K562 (cell line): ENCODE measurements around the gene PPP1R14C. TPM values are rescaled to one million over a fixed set of nuclear protein-coding genes. Genes with fewer than 3 reads are reported as not detected.
A peak's percentile ranks its signal among the peaks of the same experiment; 100 is the strongest.

Experiments
- ATAC-seq: fragments of 200-7000 bp; cut with Tn5 transposase; 3 replicates; pipeline ENCODE4 v1.9.1; 2020; ENCODE audit warnings: moderate library complexity
- Bru-seq: library from RNA; stranded (reverse); fragments of 400-500 nt; gene quantifications from one replicate; lab custom pipeline; 2021; lab: Mats Ljungman, UMichigan
- BruChase-seq, 2 experiments: library from RNA; stranded (reverse); fragments of 400-500 nt; gene quantifications; one replicate each; lab custom pipeline; 2021; lab: Mats Ljungman, UMichigan
- BruUV-seq: library from RNA; stranded (reverse); fragments of 400-500 nt; replicated peaks from 2 replicates; lab custom pipeline; 2021; lab: Mats Ljungman, UMichigan
- CTCF ChIA-PET: fragments of 300-600 bp; formaldehyde crosslinking; extraction: SDS; loops from one replicate; lab custom pipeline; 2021; ENCODE audit warnings: low intra/inter-chr PET ratio; lab: Yijun Ruan, JAX
- POLR2A ChIA-PET: fragments of 300-600, 350-650 bp; sonication (Branson Sonifier 250); formaldehyde crosslinking; extraction: SDS; loops from one replicate; lab custom pipeline; 2021; ENCODE audit warnings: antibody characterized with exemption, inconsistent platforms; lab: Yijun Ruan, JAX
- DNase-seq, 4 experiments: peaks; one replicate each; pipeline versions ENCODE4 v3.0.0 to v3.0.0-alpha.2; 2011 to 2018; ENCODE audit warnings: low spot score in 3 of 4, mixed read lengths in 3 of 4; ENCODE audit errors: extremely low read depth in 1 of 4
- FAIRE-seq: peaks from 2 replicates; lab custom pipeline; 2011; peaks lifted over from hg19 to GRCh38; lab: Jason Lieb, UNC
- H2AFZ ChIP-seq: 2 replicates; pipeline ENCODE4 v1.6.0; 2011; ENCODE audit warnings: low read depth, low read length, control low read depth, inconsistent platforms
- H3K27ac ChIP-seq: fragments of 200-600 bp; 3 replicates; pipeline ENCODE4 v1.8.0; 2011; ENCODE audit warnings: low read depth, mild to moderate bottlenecking, control low read depth, inconsistent platforms, low read length, moderate library complexity, mixed read lengths; ENCODE audit errors: extremely low read depth
- H3K27me3 ChIP-seq, 2 experiments: fragments of 300-600 bp in 1 of 2; 2 replicates in 1 of 2; 3 replicates in 1 of 2; pipeline versions ENCODE4 v1.6.0 to v1.8.0; 2011; ENCODE audit warnings: inconsistent platforms in 2 of 2, low read length in 2 of 2, mild to moderate bottlenecking in 1 of 2, mixed read lengths in 1 of 2, moderate library complexity in 1 of 2; ENCODE audit not compliant: control insufficient read depth in 2 of 2, insufficient read depth in 2 of 2
- H3K36me3 ChIP-seq: fragments of 300-600 bp; 3 replicates; pipeline ENCODE4 v1.8.0; 2011; ENCODE audit warnings: mild to moderate bottlenecking, low read length, inconsistent platforms; ENCODE audit not compliant: control insufficient read depth, insufficient read depth
- H3K4me1 ChIP-seq, 2 experiments: fragments of 200-600 bp in 1 of 2; replicated peaks in 1 of 2; 2 replicates in 1 of 2; 3 replicates in 1 of 2; pipeline versions ENCODE4 v1.5.1 to v1.8.0; 2011; ENCODE audit warnings: inconsistent platforms in 2 of 2, low read length in 2 of 2, mild to moderate bottlenecking in 1 of 2, mixed read lengths in 1 of 2, moderate library complexity in 1 of 2; ENCODE audit not compliant: control insufficient read depth in 2 of 2, insufficient read depth in 2 of 2
- H3K4me2 ChIP-seq: 2 replicates; pipeline ENCODE4 v1.6.1; 2011; ENCODE audit warnings: low read length, control low read depth, inconsistent platforms, mixed read lengths; ENCODE audit not compliant: insufficient read depth
- H3K4me3 ChIP-seq: fragments of 200-600 bp; sonication (generic), shearing (Covaris generic); 2 replicates; pipeline ENCODE4 v1.5.1; 2016; ENCODE audit warnings: control low read depth, inconsistent platforms
- H3K79me2 ChIP-seq: fragments of 200-600 bp; 3 replicates; pipeline ENCODE4 v1.8.0; 2011; ENCODE audit warnings: low read length, inconsistent platforms; ENCODE audit not compliant: control insufficient read depth, insufficient read depth
- H3K9ac ChIP-seq, 2 experiments: 2 replicates each; pipeline versions ENCODE4 v1.6.0 to v1.6.1; 2011; ENCODE audit warnings: low read depth in 2 of 2, low read length in 2 of 2, control low read depth in 1 of 2, inconsistent platforms in 1 of 2, mild to moderate bottlenecking in 1 of 2, mixed read lengths in 1 of 2; ENCODE audit not compliant: insufficient read depth in 1 of 2
- H3K9me1 ChIP-seq: one replicate; pipeline ENCODE4 v1.6.0; 2011; ENCODE audit warnings: inconsistent platforms, mild to moderate bottlenecking, low read length, moderate library complexity; ENCODE audit not compliant: control insufficient read depth, insufficient read depth
- H3K9me3 ChIP-seq: replicated peaks from 2 replicates; pipeline ENCODE4 v1.5.1; 2011; ENCODE audit warnings: low read depth, low read length, inconsistent platforms; ENCODE audit not compliant: control insufficient read depth, insufficient read depth
- H4K20me1 ChIP-seq: replicated peaks from 2 replicates; pipeline ENCODE4 v1.6.1; 2011; ENCODE audit warnings: low read length, inconsistent platforms, mixed read lengths; ENCODE audit not compliant: control insufficient read depth, insufficient read depth
- WGBS: fragments of 100-300 bp; shearing (Covaris generic); methylation state at CpG from one replicate; pipeline ENCODE4 v1.1.6; 2016; ENCODE audit warnings: low coverage, mixed read lengths; ENCODE audit not compliant: insufficient coverage; ENCODE audit errors: missing lambda C conversion rate; 5-methylcytosine and 5-hydroxymethylcytosine counted together
- in situ Hi-C: fragments of 300-500 bp; cut with MboI; formaldehyde crosslinking; loops from 4 replicates; pipeline ENCODE4 v1.15.0; 2018; ENCODE audit warnings: inconsistent platforms, mixed read lengths
- intact Hi-C: fragments of 100-400 bp; cut with micrococcal nuclease; formaldehyde crosslinking; loops from 2 replicates; pipeline ENCODE4 v1.14.2; 2022
- long read RNA-seq, 3 experiments: library from polyadenylated mRNA in 2 of 3; library from RNA in 1 of 3; unstranded in 2 of 3; stranded (forward) in 1 of 3; transcript quantifications; one replicate each; pipeline ENCODE4 v2.0.0, GENCODE V29; 2019 to 2022
- polyA minus RNA-seq, 3 experiments: library from RNA; depleted of rRNA, polyadenylated mRNA; stranded (reverse); fragments of >200 nt; gene quantifications; 2 replicates each; pipeline ENCODE4 v1.2.3, GENCODE V29; 2011
- polyA plus RNA-seq, 8 experiments: library from polyadenylated mRNA; depleted of rRNA in 4 of 8; stranded (reverse) in 5 of 8; unstranded in 3 of 8; fragments of >200 nt; fragmentation: Nextera tagmentation in 2 of 8; fragmentation: Illumina TruSeq in 1 of 8; extraction: Ambion mirVana in 2 of 8; extraction: Trizol in 1 of 8; gene quantifications; 2 replicates each; pipeline versions ENCODE4 v1.2.1 to v1.2.3, GENCODE V29; 2011 to 2014; ENCODE audit warnings: inconsistent platforms in 1 of 8, missing spikeins in 1 of 8
- total RNA-seq, 7 experiments: library from RNA; depleted of rRNA in 6 of 7; stranded (reverse); fragments of >200 nt in 6 of 7; fragmentation: Illumina TruSeq in 2 of 7; extraction: Trizol in 2 of 7; gene quantifications; 2 replicates each; pipeline versions ENCODE4 v1.2.1 to v1.2.3, GENCODE V29; 2011 to 2021; ENCODE audit warnings: low replicate concordance in 1 of 7
- TF ChIP-seq, protein P1 (sequence below): fragments of 450-650 bp; IDR thresholded peaks from 2 replicates; pipeline ENCODE4 v1.6.1; 2016; ENCODE audit warnings: mild to moderate bottlenecking, moderate library complexity

Gene PPP1R14C, protein sequence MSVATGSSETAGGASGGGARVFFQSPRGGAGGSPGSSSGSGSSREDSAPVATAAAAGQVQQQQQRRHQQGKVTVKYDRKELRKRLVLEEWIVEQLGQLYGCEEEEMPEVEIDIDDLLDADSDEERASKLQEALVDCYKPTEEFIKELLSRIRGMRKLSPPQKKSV
- total RNA-seq (2011; cell fraction: chromatin; rRNA removed; ENCODE audit: low replicate concordance): 4.2 and 9.2 TPM in 2 replicates
- 3.2 and 3.8 TPM in 2 replicates for total RNA-seq (2011; cell fraction: nucleolus; rRNA removed)
- 9.5 and 13.9 TPM in 2 replicates for total RNA-seq (2011; cell fraction: nucleoplasm; rRNA removed)
- total RNA-seq (2014; rRNA removed): 10.1 and 11.6 TPM in 2 replicates
- total RNA-seq (2014; rRNA removed; fragmentation: Illumina TruSeq; extraction: Trizol): 13.0 and 15.7 TPM in 2 replicates
- 3.8 and 4.5 TPM in 2 replicates for total RNA-seq (2015; rRNA removed; fragmentation: Illumina TruSeq; extraction: Trizol)
- total RNA-seq (2021): 14.1 and 15.6 TPM in 2 replicates
- 16.6 and 21.9 TPM in 2 replicates for polyA plus RNA-seq (2011; rRNA removed)
- polyA plus RNA-seq (2011; cell fraction: cytosol; rRNA removed): 6.1 and 15.7 TPM in 2 replicates
- polyA plus RNA-seq (2011; cell fraction: nucleus; rRNA removed): 3.4 and 8.0 TPM in 2 replicates
- polyA plus RNA-seq (2012): 7.3 and 8.7 TPM in 2 replicates
- polyA plus RNA-seq (2014; fragmentation: Illumina TruSeq; extraction: Trizol): 11.9 and 12.2 TPM in 2 replicates
- polyA plus RNA-seq (2014; fragmentation: Nextera tagmentation; extraction: Ambion mirVana): 10 to 100 TPM in 1 of 2 experiments, 1 to 10 TPM in 1; 8.1 to 14.5 TPM
- 9.7 and 11.7 TPM in 2 replicates for polyA plus RNA-seq (2014; rRNA removed)
- 13.8 and 22.7 TPM in 2 replicates for polyA minus RNA-seq (2011; rRNA and poly(A)+ RNA removed)
- 5.2 and 5.3 TPM in 2 replicates for polyA minus RNA-seq (2011; cell fraction: cytosol; rRNA and poly(A)+ RNA removed)
- 2.8 and 5.3 TPM in 2 replicates for polyA minus RNA-seq (2011; cell fraction: nucleus; rRNA and poly(A)+ RNA removed)
- Bru-seq, nascent RNA: percentile 55 among the genes with signal in this experiment
- BruChase-seq, experiment 1, labeled RNA remaining after a 2-hour chase: percentile 62 among the genes with signal in this experiment
- percentile 59 among the genes with signal in this experiment for BruChase-seq, experiment 2, labeled RNA remaining after a 6-hour chase
- long read RNA-seq, experiment 1, transcript PPP1R14C-201 (4 exons, 2,152 nt): major isoform, 86 of 98 reads
- long read RNA-seq, experiment 1, partial matches to known transcripts: 3 of 98 reads
- long read RNA-seq, experiment 1, other reads (novel, unspliced or antisense): 9 of 98 reads
- long read RNA-seq, experiment 2, transcript PPP1R14C-201 (4 exons, 2,152 nt): major isoform, 13 of 35 reads
- long read RNA-seq, experiment 2, partial matches to known transcripts: 22 of 35 reads
- long read RNA-seq, experiment 2, other reads (novel, unspliced or antisense): 0 of 35 reads
- long read RNA-seq, experiment 3, transcript PPP1R14C-201 (4 exons, 2,152 nt): major isoform, 9 of 10 reads
- long read RNA-seq, experiment 3, partial matches to known transcripts: 0 of 10 reads
- long read RNA-seq, experiment 3, other reads (novel, unspliced or antisense): 1 of 10 reads

DNA sequence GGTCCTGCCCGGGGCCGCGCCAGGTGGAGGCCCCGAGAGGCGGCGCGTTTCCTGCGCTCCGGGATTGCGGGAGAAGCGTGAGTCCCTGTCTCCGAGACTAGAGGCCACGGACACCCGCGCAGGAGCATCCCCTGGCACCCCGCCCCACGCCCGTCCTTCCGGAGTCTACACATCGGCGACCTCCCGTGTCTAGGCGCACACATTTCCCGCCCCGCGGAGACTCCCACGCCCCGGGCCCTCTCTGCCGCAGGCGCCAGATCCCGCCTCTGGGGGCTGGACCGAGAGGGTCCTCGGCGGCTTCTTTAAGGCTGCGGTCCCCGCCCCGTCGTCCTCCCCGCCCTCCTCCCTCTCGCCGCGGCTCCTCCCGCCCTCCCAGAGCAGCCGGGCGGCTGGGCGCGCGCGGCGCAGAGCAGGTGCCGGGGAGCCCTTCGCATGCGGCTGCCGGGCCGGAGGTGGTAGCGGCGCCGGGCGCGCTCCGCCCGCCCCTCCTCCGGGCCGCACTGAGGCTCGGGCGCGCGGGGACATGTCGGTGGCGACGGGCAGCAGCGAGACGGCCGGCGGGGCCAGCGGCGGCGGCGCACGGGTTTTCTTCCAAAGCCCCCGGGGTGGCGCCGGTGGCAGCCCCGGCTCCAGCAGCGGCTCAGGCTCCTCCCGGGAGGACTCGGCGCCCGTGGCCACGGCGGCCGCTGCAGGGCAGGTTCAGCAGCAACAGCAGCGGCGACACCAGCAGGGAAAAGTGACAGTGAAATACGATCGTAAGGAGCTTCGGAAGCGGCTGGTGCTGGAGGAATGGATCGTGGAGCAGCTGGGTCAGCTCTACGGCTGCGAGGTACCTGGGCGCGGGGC lies at the start of gene PPP1R14C:
Gene PPP1R14C (plus strand): TSS at position 375 of the 846 bp plus-strand sequence. CDS start 149 bp downstream, at position 524.
- in situ Hi-C loops: no loop called here
- no peaks in the 10 kb centered on the region for H3K9me3 ChIP-seq
- intact Hi-C loops: loop anchor here (5.0 kb wide), 1 partner anchor 51 kb away; no protein-coding TSS in a partner anchor
- H2AFZ ChIP-seq: peak within 1 kb of the TSS; percentile 77
- H3K9ac ChIP-seq: peak within 1 kb of the TSS; percentile 55 to 94
- CTCF ChIA-PET: no interaction called here
- FAIRE-seq (no peak), DNase-seq (peak; percentile 67 to 92 (median 84)), ATAC-seq (peak; percentile 82)
- 6% methylated on average over 61 of the region's 103 CpGs for WGBS
- peaks cover 6 to 18% of the 10 kb centered on the region in 2 experiments; a peak in 4 of 5 replicates for H3K27me3 ChIP-seq
- POLR2A ChIA-PET: interaction anchor here (1.1 to 3.9 kb wide), 5 partner anchors 8 to 24 kb away, joined by 3 to 20 read pairs (median 4); no protein-coding TSS in a partner anchor
- no peaks in the 10 kb centered on the region for H3K36me3 ChIP-seq
- H3K9me1 ChIP-seq: no peaks in the 10 kb centered on the region
- peak within 1 kb of the TSS; percentile 77 for H3K4me2 ChIP-seq
- H3K4me1 ChIP-seq: peaks cover 29 to 30% of the 10 kb centered on the region in 2 experiments; a peak in 4 of 5 replicates
- peak within 1 kb of the TSS; percentile 9; the same call in 2 of the 3 replicates for H3K27ac ChIP-seq
- H3K4me3 ChIP-seq: peak within 1 kb of the TSS; percentile 64
- no TSS peak for BruUV-seq
- no peaks in the 10 kb centered on the region for H4K20me1 ChIP-seq
- H3K79me2 ChIP-seq: peaks cover 42% of the 10 kb centered on the region
- TF ChIP-seq, protein P1, sequence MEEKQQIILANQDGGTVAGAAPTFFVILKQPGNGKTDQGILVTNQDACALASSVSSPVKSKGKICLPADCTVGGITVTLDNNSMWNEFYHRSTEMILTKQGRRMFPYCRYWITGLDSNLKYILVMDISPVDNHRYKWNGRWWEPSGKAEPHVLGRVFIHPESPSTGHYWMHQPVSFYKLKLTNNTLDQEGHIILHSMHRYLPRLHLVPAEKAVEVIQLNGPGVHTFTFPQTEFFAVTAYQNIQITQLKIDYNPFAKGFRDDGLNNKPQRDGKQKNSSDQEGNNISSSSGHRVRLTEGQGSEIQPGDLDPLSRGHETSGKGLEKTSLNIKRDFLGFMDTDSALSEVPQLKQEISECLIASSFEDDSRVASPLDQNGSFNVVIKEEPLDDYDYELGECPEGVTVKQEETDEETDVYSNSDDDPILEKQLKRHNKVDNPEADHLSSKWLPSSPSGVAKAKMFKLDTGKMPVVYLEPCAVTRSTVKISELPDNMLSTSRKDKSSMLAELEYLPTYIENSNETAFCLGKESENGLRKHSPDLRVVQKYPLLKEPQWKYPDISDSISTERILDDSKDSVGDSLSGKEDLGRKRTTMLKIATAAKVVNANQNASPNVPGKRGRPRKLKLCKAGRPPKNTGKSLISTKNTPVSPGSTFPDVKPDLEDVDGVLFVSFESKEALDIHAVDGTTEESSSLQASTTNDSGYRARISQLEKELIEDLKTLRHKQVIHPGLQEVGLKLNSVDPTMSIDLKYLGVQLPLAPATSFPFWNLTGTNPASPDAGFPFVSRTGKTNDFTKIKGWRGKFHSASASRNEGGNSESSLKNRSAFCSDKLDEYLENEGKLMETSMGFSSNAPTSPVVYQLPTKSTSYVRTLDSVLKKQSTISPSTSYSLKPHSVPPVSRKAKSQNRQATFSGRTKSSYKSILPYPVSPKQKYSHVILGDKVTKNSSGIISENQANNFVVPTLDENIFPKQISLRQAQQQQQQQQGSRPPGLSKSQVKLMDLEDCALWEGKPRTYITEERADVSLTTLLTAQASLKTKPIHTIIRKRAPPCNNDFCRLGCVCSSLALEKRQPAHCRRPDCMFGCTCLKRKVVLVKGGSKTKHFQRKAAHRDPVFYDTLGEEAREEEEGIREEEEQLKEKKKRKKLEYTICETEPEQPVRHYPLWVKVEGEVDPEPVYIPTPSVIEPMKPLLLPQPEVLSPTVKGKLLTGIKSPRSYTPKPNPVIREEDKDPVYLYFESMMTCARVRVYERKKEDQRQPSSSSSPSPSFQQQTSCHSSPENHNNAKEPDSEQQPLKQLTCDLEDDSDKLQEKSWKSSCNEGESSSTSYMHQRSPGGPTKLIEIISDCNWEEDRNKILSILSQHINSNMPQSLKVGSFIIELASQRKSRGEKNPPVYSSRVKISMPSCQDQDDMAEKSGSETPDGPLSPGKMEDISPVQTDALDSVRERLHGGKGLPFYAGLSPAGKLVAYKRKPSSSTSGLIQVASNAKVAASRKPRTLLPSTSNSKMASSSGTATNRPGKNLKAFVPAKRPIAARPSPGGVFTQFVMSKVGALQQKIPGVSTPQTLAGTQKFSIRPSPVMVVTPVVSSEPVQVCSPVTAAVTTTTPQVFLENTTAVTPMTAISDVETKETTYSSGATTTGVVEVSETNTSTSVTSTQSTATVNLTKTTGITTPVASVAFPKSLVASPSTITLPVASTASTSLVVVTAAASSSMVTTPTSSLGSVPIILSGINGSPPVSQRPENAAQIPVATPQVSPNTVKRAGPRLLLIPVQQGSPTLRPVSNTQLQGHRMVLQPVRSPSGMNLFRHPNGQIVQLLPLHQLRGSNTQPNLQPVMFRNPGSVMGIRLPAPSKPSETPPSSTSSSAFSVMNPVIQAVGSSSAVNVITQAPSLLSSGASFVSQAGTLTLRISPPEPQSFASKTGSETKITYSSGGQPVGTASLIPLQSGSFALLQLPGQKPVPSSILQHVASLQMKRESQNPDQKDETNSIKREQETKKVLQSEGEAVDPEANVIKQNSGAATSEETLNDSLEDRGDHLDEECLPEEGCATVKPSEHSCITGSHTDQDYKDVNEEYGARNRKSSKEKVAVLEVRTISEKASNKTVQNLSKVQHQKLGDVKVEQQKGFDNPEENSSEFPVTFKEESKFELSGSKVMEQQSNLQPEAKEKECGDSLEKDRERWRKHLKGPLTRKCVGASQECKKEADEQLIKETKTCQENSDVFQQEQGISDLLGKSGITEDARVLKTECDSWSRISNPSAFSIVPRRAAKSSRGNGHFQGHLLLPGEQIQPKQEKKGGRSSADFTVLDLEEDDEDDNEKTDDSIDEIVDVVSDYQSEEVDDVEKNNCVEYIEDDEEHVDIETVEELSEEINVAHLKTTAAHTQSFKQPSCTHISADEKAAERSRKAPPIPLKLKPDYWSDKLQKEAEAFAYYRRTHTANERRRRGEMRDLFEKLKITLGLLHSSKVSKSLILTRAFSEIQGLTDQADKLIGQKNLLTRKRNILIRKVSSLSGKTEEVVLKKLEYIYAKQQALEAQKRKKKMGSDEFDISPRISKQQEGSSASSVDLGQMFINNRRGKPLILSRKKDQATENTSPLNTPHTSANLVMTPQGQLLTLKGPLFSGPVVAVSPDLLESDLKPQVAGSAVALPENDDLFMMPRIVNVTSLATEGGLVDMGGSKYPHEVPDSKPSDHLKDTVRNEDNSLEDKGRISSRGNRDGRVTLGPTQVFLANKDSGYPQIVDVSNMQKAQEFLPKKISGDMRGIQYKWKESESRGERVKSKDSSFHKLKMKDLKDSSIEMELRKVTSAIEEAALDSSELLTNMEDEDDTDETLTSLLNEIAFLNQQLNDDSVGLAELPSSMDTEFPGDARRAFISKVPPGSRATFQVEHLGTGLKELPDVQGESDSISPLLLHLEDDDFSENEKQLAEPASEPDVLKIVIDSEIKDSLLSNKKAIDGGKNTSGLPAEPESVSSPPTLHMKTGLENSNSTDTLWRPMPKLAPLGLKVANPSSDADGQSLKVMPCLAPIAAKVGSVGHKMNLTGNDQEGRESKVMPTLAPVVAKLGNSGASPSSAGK: peak; percentile 80
